ENCODE measurements around the gene PRKCE.

Gene PRKCE

DNA sequence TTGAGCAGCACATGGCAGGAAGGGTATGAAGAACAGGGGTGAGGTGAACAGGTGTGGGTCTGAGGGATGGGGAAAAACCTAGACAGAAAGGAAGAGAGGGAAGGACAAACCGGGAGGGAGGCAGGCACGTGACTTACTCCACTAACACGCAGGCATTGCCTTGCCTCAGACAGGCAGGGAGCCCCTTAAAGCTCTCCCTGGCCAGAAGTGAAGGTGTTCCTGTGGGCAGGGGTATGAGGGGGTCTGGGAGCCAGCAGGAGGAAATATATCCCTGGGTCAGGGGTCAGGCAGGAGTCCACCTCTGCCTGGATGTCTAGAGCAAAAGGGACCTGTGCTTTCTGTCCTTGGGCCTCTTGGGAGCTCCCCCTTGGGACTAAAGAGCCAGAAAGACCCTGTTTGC is 510.4 kb downstream of the PRKCE start:
- no peak for DNase-seq

DNA sequence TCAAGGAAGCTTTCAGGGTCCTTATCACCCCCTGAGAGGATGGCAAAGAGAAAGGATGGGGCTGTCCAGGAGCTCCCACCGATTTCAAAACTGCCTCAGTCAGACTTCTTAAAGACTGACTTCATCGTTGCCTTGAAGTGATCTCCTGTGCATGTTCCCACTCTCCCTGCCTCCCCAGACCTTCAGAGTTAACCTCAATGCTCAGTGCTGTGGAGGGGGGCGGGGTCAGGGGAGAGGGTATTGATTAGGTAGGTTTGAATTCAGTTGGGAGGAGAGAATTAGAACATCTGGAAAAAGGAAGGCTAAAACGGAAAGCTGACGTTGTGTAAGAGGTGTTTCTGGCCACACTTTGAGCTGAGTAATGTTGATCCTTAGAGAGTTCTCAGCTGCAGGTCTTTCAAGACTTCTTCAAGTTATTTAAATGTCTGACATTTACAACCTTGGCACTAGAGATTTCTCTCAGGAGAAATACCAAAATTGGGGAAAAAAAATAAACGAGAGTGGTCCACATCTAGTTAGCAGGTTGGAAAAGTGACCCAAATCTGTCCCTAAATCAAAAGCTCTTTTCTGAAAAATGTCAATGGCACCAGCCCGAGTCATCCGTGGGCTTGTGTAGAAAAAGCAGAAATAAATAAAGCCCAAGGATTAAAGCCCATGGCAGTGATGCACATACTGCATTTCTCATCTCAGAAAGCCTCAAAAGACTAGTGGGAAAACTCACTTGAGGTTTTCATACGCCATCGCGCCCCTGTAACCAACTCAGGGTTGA is 511.0 kb downstream of the PRKCE start:
- DNase-seq: no peak

DNA sequence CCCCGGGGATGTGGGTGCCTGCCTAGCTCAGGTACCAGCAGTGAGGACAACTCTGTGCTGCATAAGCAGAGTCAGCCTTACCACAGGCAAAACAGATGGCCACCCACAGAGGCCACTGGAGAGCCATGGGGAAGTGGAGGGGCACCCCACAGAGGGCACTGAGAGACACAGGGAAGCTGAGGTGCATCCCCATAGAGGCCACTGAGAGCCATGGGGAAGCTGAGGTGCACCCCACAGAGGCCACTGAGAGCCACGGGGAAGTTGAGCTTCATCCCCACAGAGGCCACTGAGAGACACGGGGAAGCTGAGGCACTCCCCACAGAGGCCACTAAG is 511.6 kb downstream of the PRKCE start:
- DNase-seq: no peak

- no peak for DNase-seq
Observed at GRCh38 chr2:46163804-46164528, 512.5 kb downstream of the PRKCE start.

- DNase-seq: no peak
Observed at GRCh38 chr2:46164529-46165301, 513.2 kb downstream of the PRKCE start.

DNA sequence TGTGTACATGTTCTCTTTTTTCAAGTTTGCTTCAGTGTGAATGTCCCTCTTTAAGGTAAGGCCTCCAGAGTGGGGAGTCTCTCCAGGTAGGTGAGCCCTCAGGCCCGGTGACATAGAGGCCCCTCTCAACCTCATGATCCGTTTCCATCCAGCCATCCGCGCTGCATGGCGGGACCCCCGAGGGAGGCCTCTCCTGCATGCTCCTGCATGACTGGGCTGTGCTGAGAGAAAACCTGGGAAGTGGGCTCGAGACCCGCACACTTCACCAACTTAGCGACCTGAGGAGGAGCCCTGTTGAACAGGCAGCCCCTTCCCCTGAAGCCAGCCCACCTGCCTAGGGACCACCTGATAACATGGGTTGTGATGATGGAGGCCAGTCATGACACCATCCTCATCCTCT is 514.4 kb downstream of the PRKCE start:
- no peak for DNase-seq

DNA sequence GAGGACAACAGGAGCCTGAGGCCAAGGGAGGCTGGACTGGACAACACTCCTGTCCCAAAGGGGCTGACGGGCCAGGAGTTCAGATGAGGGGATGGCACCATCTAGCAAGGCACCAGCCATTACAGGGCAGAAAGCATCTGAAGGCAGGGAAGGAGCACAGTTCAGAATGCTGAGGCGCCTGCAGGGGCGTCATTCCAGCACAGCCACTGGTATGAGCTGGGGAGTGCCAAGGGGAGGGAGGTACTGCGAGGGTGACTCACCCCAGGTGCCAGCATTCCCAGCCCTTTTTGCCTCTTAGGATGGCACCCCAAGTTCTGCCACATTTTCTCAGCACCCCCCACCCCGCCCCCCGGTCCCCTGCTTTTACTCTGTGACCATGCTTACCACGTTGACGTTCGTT is 515.9 kb downstream of the PRKCE start:
- no peak for DNase-seq

DNA sequence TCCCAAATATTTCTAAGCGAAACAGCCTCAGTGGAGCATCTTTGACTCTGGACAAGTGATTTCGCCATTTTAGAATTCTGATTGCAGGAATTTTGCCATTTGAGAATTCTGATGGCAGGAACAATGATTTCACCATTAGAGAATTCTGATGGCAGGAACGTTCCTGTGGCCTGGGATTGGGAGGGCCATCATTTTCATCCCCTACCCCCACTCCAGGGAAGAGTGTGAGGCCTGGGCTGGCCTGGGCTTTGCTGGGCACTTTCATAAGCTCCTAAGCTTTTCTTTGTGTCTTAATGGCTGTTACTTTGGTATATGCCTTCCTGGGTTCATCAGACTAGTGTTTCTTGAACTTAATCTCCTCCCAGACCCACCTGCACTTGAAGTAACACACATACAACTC is 516.4 kb downstream of the PRKCE start:
- no peak for DNase-seq

GRCh38 chr2:46169467-46169866 is 518.0 kb downstream of the PRKCE start:
- no peak for DNase-seq

GRCh38 chr2:46170026-46170425 is 518.6 kb downstream of the PRKCE start:
- DNase-seq: no peak

DNA sequence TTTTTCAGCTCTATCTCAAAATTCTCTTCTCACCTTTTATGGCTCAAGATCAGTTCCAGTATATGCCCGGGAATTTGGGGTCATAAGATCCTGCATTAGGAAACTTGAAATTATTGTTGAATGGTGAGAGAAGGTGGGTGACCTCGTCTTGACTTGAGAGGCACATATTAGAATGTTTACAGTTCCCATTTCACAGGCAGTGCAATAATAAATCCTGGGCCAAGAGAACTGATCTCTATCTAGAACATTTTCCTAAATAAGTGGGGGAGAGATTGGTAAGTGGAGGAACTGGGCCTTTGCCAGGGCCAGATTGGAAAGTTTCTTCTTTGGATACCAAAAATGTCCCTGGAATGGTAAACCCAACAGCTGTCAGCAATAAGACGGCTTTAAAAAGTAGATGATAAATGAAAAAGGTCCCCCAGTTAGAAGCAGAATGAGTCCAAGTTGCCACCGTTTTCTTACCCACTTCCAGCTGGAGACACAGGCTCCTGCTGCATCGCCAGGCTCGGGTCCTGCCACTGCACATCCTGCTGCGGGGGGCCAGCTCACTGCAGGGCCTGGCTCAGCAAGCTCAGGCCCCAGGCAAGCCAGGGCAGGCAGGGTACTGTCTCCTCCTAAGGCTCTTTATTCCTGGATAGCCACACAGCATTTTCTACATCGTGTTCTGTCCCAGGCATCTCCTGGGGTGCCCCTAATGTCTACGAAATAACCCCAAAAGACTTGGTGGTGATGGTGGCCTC is 519.3 kb downstream of the PRKCE start:
- DNase-seq: no peak

DNA sequence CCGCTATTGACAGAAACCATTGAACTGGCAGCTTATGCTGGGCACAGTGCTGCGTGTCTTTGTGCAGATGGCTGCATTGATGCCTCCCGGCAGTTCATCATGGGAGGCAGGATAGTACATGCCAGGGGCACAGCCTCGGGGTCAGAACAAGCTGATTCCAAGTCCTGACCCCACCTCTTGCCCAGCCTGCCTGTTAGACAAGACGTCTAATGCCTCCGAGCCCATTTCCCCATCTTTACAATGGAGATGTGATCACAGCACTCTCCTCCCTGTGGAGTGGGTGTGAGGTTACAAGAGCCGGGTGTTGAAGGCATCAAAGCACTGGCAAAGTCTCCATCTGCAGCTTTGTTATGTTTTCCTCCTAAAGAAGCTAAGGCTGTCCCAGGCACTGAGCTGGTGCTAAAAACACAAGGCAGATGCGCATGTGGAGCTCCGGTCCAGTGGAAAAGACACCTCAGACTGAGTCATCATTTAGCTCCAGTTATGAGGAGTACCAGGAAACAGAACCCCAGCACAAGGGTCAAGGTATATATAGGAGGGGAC is 520.0 kb downstream of the PRKCE start:
- DNase-seq: no peak

DNA sequence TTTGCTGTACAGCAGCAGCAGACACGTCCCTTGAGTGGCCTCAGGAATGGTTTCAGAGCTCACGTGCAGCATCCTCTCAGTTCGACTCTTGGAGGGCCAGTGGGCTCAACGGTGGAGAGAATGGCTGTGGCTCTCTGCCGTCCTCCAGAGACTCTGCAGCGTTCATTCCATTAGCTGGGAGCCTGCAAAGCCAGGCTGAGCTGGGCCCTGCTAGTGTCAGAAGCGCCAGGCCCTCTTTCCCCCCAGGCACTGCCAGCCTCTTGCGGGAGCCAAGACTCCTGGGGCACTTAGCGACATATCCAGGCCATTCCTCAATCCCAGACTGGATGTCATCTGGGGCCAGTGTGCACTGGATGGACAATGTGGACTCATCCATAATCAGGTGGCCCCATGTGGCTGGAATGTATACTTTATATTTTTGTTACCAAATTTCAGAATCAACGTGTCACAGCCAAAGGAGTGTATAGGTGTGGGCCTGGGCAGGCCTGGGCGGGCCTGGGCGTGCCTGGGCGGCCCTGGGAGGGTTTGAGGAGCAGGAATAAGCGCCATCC is 520.6 kb downstream of the PRKCE start:
- no peak for DNase-seq

GRCh38 chr2:46173030-46173429 is 521.6 kb downstream of the PRKCE start:
- no peak for DNase-seq

- no peak for DNase-seq
Observed at GRCh38 chr2:46173636-46174250, 522.3 kb downstream of the PRKCE start.

- no peak for DNase-seq
Observed at GRCh38 chr2:46174345-46175170, 523.1 kb downstream of the PRKCE start.

DNA sequence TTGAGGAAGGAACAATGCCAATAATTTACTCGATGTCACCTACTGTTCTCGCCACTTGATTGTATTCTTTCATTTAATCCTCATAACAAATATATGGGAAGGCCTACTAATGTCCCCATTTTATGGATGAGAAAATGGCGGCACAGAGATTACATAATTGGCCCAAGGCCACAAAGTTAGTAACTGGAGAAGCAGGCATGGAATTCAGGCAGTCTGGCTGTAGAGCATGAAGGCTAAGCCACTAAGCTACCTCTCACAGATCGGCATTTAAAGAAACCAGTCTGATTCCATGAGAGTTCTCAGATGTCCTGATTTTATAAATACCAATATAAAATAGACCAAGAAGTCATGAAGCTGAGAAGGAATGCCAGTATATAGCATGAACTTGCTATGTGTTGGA is 523.9 kb downstream of the PRKCE start:
- no peak for DNase-seq

- DNase-seq: no peak
Observed at GRCh38 chr2:46177461-46178089, 526.1 kb downstream of the PRKCE start.

- peak; percentile 9 for DNase-seq
Observed at GRCh38 chr2:46179037-46179621, 527.7 kb downstream of the PRKCE start.

DNA sequence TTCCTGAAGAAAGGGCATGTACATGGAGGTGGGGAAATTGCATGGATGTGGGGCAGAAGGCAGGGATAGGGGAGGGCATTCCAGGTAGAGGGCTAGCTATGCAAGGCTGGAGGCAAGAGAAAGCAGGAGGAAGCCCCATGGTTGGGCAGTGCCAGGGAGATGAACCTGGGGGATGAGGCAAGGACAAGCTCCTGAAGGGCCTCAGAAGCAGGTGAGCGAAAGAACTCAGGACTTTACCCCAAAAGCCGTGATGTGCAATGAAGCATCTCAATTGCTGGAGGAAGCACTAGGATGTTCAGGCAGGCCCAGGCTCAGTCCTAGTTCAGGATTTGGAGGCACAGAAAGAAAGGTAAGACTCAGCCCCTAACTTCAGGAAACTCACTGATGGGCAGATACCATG is 528.7 kb downstream of the PRKCE start:
- no peak for DNase-seq
